NCI-H510A treated with DMSO at 0.1 percent for 48 hours (cell line): Measurements from ENCODE around the gene NELFCD.

Experiments
- DNase-seq: peaks from one replicate; lab custom pipeline; 2025; lab: John Stamatoyannopoulos, UW

Gene NELFCD

GRCh38 chr20:58994390-58995159 lies 13.5 kb downstream of the NELFCD start:
- DNase-seq: no peak

GRCh38 chr20:58995461-58996225 lies 14.6 kb downstream of the NELFCD start:
- DNase-seq: no peak

DNA sequence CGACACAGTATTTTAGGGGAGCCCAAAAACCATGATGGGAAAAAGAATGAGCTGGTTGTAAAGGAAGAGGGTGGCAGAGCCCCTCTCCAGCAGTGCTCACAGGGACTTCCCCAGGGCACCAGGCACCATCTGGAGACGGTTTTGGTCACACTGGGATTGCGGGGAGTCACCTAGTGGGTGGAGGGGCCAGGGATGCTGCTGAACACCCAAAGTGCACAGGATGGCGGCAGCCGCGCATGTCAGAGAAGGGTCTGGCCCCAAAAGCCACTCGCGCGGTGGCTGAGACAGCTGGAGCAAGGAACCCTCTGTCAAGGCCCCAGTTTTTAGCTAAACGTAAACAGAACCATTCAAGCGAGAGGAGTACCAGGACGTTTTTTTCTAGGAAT lies 15.2 kb downstream of the NELFCD start:
- no peak for DNase-seq

DNA sequence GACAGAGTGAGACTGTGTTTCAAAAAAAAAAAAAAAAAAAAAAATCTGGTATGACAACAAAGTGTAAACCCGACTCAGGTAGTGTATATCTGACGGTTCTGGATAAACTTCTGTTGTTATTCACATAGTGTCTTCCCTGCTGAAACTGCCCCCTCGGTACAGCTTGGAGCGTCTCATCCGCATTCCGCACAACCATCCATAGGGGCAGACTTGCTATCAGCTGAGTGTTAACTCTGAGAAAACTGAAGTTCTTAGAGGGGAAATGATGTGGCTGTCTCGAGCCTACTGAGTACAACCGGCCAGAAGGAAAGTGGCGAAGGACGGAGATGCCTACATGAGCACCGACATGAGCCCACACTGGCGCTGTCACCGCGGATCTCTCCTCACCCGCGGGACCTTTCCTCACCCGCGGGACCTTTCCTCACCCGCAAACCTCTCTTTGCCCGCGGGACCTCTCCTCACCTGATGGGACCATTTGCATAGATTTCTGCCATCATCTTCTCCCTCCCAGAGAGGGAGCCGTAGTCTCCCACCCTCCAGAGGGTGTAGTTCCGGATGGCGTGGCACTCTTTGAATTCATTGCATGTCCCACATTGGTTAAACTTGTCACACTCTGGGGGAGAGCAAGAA lies 16.2 kb downstream of the NELFCD start:
- no peak for DNase-seq

DNA sequence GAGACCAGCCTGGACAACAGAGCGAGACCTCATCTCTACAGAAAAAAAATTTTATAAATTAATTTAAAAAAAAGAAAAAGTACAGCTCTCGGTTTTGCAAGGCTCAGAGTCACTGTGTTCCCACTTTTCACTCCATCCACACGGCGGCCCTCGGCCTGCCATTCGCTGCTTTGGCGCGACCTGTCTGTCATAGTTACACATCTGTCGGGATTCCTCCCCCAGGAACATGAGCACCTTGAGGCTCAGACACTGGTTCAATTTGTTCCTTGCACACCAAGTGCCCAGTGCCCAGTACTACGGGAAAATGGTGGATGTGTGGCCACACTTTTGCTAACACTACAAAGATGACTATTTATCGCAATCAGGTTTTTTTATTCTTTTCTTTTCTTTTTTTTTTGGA lies 17.6 kb downstream of the NELFCD start:
- DNase-seq: no peak

DNA sequence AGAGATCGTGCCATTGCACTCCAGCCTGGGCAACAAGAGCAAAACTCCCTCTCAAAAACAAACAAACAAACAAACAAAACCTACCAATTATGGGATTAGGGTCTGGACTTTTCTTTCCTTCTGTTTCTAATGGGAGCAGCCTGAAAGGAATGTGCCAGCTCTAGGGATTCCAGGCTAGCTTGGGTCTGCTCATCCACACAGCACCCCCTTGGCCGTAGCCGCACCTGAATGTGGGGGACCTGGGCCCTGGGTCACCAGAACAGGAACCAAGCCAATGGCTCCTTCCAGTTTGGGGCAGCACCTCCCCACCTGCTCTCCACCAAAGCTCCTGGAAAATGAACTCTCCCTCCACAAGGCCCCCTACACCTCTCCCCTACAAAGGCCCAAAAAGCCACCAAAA lies 19.3 kb downstream of the NELFCD start:
- no peak for DNase-seq

DNA sequence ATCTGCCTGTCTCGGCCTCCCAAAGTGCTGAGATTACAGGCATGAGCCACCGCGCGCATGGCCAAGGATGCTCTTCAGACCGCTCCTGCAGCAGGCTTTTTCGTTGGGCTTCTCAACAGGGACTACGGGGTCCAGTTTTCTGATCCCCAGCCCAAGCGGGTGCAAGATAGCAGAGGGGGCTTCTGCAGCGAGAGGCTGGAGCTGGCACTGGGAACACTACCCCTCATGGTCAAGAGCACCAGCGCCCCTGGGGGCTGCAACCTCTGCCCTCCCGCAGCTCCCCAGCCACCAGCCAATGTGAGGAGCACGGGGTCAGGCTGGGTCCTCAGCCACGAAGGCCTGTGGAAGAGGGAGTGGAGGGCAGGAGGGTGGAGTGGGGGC lies 20.0 kb downstream of the NELFCD start:
- no peak for DNase-seq

GRCh38 chr20:59001449-59002171 lies 20.6 kb downstream of the NELFCD start:
- DNase-seq: no peak

DNA sequence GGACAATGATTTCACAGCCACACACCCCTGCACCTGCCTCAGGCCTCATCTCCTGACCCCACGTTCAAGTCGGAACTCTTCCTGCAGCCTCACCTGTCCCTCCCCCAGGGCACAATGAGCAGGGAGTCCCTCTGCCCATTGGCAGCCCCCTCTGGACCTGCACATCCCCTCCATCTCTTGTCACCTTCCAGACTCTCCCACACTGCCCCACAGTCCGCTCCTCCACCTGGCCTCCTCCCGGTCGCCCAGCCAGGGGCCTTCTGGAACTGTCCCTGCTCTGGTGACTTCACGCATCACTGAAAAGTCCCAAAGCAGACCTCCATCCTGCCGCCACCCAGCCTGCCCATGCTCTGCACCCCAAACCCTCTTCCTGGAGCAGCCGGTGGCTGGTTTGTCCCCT lies 21.3 kb downstream of the NELFCD start:
- DNase-seq: no peak

GRCh38 chr20:59002874-59003399 lies 21.9 kb downstream of the NELFCD start:
- DNase-seq: no peak

DNA sequence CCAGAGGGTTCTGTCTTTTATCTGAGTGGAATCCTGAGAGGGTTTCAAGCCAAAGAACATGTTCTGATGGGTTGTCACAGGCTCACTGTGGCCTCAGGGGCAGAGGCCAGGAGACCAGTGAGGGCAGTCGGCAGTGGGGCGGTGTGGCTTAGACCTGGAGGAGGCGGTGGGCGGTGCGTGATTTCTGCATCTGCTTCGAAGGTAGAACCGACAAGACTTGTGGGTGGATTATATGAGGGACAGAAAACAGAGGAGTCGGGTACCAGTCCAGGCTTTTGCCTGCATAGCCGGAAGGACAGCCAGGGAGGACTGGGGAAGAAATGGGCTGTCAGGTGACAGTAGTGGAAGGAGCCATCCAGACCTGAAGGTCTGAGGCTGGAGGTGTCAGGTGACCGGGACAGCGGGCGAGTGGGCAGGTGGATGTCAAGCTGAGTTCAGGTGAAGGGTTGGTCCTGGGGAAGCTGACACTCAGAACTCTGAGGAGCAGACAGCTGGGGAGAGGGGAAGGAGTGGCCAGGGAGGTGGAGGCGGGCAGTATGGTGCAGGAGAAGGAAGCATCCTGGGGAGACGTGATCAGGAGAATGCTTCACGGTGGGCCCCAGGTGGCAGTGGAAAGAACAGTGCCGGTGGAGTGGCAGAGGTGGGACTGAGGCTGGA lies 22.9 kb downstream of the NELFCD start:
- DNase-seq: no peak

DNA sequence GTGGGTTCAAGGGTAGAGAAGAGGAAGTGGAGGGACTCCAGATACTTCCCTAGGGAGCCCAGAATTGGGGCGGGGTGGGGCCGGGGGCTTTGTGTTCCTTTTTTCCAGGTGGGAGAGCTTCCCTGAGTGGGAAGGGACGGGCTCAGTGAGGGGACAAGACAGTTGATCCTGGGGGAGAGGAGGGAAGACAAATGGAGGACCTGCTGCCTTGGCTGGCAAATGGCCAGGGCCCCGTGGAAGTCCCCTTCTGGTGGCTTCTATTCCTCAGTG lies 23.4 kb downstream of the NELFCD start:
- no peak for DNase-seq

DNA sequence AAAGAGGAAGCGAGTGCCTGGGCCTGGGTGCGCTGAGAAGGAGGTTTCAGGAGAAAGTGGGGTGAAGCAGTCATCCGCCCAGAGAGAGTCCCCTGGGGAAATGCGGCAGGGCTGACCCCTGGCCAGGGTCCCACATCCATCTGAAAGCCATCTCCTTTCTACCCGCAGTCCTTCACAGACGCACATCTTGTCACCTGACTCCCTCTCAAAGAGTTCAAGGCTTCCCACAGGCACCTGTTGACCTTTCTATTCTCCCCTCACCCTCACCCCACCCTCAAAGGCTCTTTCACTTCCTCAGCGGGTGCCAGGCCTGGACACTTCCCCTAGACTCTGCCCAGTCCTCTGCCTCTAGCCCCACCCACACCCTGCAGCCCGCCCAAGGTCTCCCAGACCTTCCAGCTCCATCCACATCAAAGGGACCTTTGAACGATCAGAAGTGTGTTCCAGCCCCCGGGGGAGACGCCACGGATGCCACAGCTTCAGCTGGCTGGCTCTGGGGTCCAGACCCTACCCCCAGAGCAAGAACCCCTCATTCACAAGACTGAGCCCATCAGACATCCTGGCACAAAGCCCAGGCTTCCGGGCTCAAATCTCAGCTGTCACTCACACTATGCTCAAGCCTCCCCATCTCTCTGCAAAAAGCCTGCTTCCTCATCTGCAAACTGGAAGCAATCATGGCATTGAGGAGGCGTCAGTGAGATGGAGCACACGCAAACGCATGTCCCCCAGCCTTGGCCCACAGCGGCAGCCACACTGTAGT lies 23.9 kb downstream of the NELFCD start:
- DNase-seq: no peak

- no peak for DNase-seq
Measured at GRCh38 chr20:59005523-59006166, 24.6 kb downstream of the NELFCD start.

DNA sequence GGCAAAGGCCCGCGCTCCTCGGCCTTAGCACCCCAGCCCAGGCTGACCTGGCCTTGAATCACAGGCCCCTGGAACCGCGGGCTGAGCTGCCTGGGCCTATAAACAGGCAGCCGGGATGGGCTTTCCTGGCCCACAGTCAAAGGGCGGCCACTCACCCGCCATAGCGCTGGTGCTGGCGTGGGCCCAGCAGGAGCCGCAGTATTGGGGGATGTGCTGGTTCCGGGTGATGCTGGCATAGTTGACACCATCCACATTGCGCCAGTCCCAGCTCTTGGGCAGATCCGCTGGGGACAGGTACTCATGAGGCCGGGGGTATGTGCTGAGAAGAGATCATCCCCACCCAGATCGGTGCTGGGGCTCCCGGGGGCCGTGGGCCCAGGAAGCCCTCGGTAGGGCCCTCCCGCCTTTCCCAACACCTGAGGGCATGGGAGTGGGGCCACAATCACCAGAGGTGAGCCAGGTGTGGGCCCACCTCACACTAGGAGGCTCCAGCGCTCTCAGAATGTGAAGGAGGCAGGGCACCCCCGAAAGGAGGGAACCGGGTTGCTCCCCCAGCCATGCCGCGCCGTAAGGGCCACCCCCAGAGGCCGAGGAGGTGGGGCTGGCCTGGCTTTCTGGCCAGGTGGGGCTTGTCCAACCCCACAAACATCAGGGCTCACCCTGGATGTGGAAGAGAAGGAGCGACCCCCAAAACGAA lies 25.3 kb downstream of the NELFCD start:
- no peak for DNase-seq

- DNase-seq: no peak
Measured at GRCh38 chr20:59006864-59007664, 26.0 kb downstream of the NELFCD start, which contains the start of gene CTSZ. Gene CTSZ, minus strand, starts transcription at chr20:59007254. Its CDS starts 126 bp downstream, at chr20:59007128.

DNA sequence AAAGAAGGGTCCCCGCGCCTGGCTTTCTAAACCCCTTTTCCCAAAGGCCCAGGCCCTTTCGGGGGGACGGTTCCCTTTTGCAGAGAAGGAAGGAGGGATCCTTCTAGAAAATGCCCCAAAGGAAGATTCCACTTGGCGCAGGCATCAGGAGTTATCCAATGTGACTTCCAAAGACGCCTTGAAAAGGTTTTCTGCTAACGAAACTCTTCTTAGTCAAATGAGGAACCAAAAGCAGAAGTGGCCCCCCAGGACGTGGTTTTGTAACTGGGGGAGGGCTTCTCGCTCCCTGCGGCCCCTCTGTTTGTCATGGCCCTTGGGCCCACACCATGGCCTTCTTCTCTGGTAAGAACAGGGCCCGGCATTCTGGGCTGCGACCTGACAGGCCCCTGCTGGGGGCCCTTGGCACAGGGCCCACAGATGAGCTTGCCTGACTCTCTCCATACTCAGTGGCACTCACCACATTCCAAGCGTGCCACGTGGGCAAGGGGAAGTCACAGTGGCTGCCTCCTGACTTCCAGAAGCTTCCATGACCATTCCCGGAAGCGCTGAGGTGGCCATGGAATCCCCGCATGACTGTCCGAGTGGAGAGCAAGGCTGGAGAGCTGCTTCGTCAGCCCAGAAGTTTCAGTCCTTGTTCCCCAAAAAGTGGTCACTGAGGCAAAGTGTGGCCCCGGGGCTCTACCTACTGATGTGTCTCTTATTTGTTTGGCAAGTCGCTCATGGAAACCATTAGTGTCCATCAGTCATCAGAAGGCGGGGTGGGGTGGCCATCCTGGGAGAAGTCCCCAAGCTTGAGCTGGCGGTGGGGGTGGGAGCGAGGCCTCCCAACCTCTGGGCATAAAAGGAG lies 26.8 kb downstream of the NELFCD start:
- DNase-seq: no peak

DNA sequence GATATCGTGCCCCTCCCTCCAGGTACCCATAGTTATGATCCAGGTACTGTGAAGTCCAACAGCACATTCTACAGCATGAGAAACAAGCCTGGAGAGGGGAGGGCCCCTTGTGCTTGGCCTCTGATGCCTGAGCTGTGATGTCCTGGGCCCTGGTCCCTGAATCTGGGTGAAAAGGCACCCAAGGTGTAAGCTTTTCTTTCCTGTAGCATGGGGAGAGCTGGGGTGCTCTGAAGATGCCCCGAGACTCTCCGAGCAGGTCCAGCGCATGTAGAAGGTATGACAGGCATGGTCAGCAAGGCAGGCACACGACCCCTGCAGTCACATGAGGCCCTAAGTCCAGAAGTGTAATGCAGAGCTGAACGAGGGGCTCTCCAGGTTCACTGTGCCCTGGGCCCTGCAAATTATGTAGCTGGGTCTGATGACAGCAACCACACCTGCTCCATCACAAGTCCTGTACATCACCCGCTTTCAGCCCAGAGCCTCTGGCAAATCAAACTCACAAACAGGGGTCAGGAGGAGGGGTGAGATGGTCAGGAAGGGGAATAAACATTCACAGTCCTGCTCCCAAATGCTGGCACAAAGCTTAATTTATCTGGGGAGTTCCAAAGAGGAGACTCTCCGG lies 27.8 kb downstream of the NELFCD start:
- no peak for DNase-seq
